Kidney (tissue), 14 donors: ENCODE data around the gene PRR36. TPM values are rescaled to one million over a fixed set of nuclear protein-coding genes. Genes with fewer than 3 reads are reported as not detected.

Source experiments
- DNase-seq, 5 donors: peaks; one replicate each; pipeline ENCODE4 v3.0.0-alpha.2; 2013 to 2020
- FAIRE-seq: peaks from 2 replicates; lab custom pipeline; 2012; peaks lifted over from hg19 to GRCh38; lab: Jason Lieb, UNC
- H3K27ac ChIP-seq, 2 donors: one replicate each; pipeline ENCODE4 v1.7.0; 2013; ENCODE audit warnings: low read depth in 2 of 2, low read length in 2 of 2, inconsistent platforms in 1 of 2
- H3K27me3 ChIP-seq: one replicate; pipeline ENCODE4 v1.7.1; 2013; ENCODE audit warnings: low read length, inconsistent platforms; ENCODE audit not compliant: control insufficient read depth, insufficient read depth
- H3K36me3 ChIP-seq, 3 donors: one replicate each; pipeline versions ENCODE4 v1.7.0 to v1.7.1; 2013; ENCODE audit warnings: low read length in 3 of 3, control low read depth in 1 of 3, inconsistent platforms in 1 of 3; ENCODE audit not compliant: insufficient read depth in 3 of 3, control insufficient read depth in 2 of 3
- H3K4me1 ChIP-seq, 3 donors: one replicate each; pipeline versions ENCODE4 v1.7.0 to v1.7.1; 2013; ENCODE audit warnings: low read length in 3 of 3, inconsistent platforms in 1 of 3, low read depth in 1 of 3; ENCODE audit not compliant: control insufficient read depth in 2 of 3, insufficient read depth in 2 of 3
- H3K4me3 ChIP-seq, 3 donors: one replicate each; pipeline versions ENCODE4 v1.7.0 to v1.8.1; 2013; ENCODE audit warnings: low read length in 3 of 3, control low read depth in 1 of 3, inconsistent platforms in 1 of 3
- H3K9ac ChIP-seq, 3 donors: one replicate each; pipeline versions ENCODE4 v1.7.0 to v1.7.1; 2013; ENCODE audit warnings: low read length in 3 of 3, control low read depth in 1 of 3, inconsistent platforms in 1 of 3
- H3K9me3 ChIP-seq, 3 donors: one replicate each; pipeline versions ENCODE4 v1.7.0 to v1.7.1; 2013; ENCODE audit warnings: low read length in 3 of 3, control low read depth in 1 of 3, inconsistent platforms in 1 of 3; ENCODE audit not compliant: control insufficient read depth in 2 of 3, insufficient read depth in 1 of 3
- intact Hi-C: fragments of 100-400 bp; cut with DNase I; formaldehyde crosslinking; loops from one replicate; pipeline ENCODE4 v1.11.1; 2022
- polyA plus RNA-seq: library from polyadenylated mRNA; stranded (reverse); fragments of 350-450 nt; fragmentation: Illumina TruSeq; extraction: RNeasy Lipid Tissue Mini Kit (QIAGEN cat#74804); gene quantifications from one replicate; pipeline ENCODE4 v1.2.3, GENCODE V29; 2014; ENCODE audit warnings: low read depth, low replicate concordance; ENCODE audit not compliant: insufficient read depth
- total RNA-seq: library from RNA; stranded (reverse); fragmentation: NEBNext Ultra II Directional; extraction: Animal tissue kit (Norgen Biotek cat#: 25700); gene quantifications from one replicate; pipeline ENCODE4 v1.2.1, GENCODE V29; 2021
- TF ChIP-seq, protein P1 (sequence below): IDR thresholded peaks from 3 replicates; pipeline ENCODE4 v1.5.1; 2012; ENCODE audit warnings: mild to moderate bottlenecking, moderate library complexity, borderline replicate concordance; ENCODE audit not compliant: insufficient read depth; ENCODE audit errors: extremely low read depth
- donor health status: control.
- donor health status: control.
- donor health status: control.
- donor health status: control.
- donor health status: control.
- donor health status: DM: yes; HTN: yes; CAD: no.
- donor health status: Normal renal cell carcinoma (clear cell type).

PRR36 gene
- total and polyA plus RNA-seq, 2 donors from 2014 or later: 1.1 to 4.2 TPM

DNA sequence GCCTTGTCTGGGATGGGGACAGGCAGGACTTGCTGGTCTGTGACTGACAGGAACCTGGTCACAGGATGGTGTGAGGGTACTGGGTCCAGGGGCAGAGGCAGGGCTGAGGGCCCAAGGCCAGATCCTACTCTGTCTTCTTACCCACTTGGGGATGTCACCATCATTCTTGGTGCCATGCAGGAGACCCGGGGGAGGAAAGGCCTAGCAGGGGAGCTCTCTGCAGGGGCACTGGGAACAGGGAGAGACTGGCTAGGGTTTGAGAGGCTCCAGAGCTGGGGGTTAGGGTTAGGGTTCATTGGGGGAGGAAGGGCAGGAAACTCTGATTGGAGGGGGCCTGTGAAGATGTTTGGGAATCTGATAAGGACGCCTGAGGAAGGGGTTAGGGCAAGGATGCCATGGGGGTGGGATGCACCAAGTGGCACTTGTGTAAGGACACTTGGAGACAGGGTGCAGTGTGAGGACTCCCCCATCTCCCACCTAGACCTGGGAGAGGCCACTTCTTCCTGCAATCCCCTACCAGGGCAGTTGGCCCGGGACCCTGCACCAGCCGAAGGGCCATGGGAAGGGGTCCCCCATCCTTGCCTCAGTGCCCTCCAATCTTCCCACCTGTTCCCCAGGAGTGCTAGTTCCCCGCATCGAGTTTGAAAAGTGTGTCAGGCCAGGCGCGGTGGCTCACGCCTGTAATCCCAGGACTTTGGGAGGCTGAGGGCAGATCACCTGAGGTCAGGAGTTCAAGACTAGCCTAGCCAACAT is 6.9 kb downstream of the PRR36 start:
- DNase-seq: no peak
- intact Hi-C loops: no loop called here
- FAIRE-seq: no peak
- TF ChIP-seq, protein P1, sequence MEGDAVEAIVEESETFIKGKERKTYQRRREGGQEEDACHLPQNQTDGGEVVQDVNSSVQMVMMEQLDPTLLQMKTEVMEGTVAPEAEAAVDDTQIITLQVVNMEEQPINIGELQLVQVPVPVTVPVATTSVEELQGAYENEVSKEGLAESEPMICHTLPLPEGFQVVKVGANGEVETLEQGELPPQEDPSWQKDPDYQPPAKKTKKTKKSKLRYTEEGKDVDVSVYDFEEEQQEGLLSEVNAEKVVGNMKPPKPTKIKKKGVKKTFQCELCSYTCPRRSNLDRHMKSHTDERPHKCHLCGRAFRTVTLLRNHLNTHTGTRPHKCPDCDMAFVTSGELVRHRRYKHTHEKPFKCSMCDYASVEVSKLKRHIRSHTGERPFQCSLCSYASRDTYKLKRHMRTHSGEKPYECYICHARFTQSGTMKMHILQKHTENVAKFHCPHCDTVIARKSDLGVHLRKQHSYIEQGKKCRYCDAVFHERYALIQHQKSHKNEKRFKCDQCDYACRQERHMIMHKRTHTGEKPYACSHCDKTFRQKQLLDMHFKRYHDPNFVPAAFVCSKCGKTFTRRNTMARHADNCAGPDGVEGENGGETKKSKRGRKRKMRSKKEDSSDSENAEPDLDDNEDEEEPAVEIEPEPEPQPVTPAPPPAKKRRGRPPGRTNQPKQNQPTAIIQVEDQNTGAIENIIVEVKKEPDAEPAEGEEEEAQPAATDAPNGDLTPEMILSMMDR: no peak
- no peaks in the 10 kb centered on the region for H3K9me3 ChIP-seq
- H3K27me3 ChIP-seq: peaks cover 3% of the 10 kb centered on the region
- no peak overlapping the region for H3K4me3 ChIP-seq
- no peak overlapping the region for H3K27ac ChIP-seq
- H3K9ac ChIP-seq: no peak overlapping the region
- no peaks in the 10 kb centered on the region for H3K36me3 ChIP-seq
- peaks cover 0 to 8% (median 3%) of the 10 kb centered on the region in 3 donors for H3K4me1 ChIP-seq

- TF ChIP-seq, protein P1: no peak
- H3K27ac ChIP-seq: no peak overlapping the region
- no peak overlapping the region for H3K9ac ChIP-seq
- FAIRE-seq (no peak), DNase-seq (no peak)
- intact Hi-C loops: no loop called here
- H3K4me1 ChIP-seq: peaks cover 0 to 8% (median 3%) of the 10 kb centered on the region in 3 donors
- peaks cover 3% of the 10 kb centered on the region for H3K27me3 ChIP-seq
- H3K4me3 ChIP-seq: no peak overlapping the region
- H3K9me3 ChIP-seq: no peaks in the 10 kb centered on the region
- H3K36me3 ChIP-seq: no peaks in the 10 kb centered on the region
Observed at GRCh38 chr19:7866399-7867091, 7.6 kb downstream of the PRR36 start.

- Histone ChIP-seq H3K27me3 (peaks cover 3% of the 10 kb centered on the region), H3K36me3 (no peaks in the 10 kb centered on the region), H3K27ac (no peak overlapping the region), H3K9ac (no peak overlapping the region), H3K9me3 (no peaks in the 10 kb centered on the region), H3K4me3 (no peak overlapping the region), H3K4me1 (peaks cover 0 to 6% (median 3%) of the 10 kb centered on the region in 3 donors)
- intact Hi-C loops: no loop called here
- TF ChIP-seq, protein P1: no peak
- DNase-seq (no peak), FAIRE-seq (no peak)
Observed at GRCh38 chr19:7865262-7865911, 8.8 kb downstream of the PRR36 start.
